HG03064 (cell line): Measurements from ENCODE around the gene PRKACB.
"Not testable (repeated sequence)": the region's sequence is repeated elsewhere in the genome, so short reads cannot be mapped to it uniquely, and the experiment has no call there.

ENCODE experiments used
- ATAC-seq: cut with Tn5 transposase; IDR thresholded peaks from one replicate; pipeline ENCODE4 v1.9.1; 2021; ENCODE audit warnings: low read depth; ENCODE audit not compliant: unreplicated experiment

Gene PRKACB

GRCh38 chr1:84214115-84214956 is 70.3 kb downstream of the PRKACB start:
- no peak for ATAC-seq

- no peak for ATAC-seq
Measured at GRCh38 chr1:84217239-84217638, 73.2 kb downstream of the PRKACB start.

GRCh38 chr1:84223751-84224432 is 79.8 kb downstream of the PRKACB start:
- ATAC-seq = no peak

- ATAC-seq = no peak
Measured at GRCh38 chr1:84224905-84225304, 80.8 kb downstream of the PRKACB start.

- no peak for ATAC-seq
Measured at GRCh38 chr1:84225646-84226045, 81.6 kb downstream of the PRKACB start.

- not testable (repeated sequence) for ATAC-seq
Measured at GRCh38 chr1:84232676-84233075, 88.6 kb downstream of the PRKACB start.

- no peak for ATAC-seq
Measured at GRCh38 chr1:84236256-84236655, 92.2 kb downstream of the PRKACB start.

- ATAC-seq = no peak
Measured at GRCh38 chr1:84242641-84243040, 98.6 kb downstream of the PRKACB start.

- ATAC-seq = no peak
Measured at GRCh38 chr1:84245563-84245962, 101.5 kb downstream of the PRKACB start.

GRCh38 chr1:84246213-84246612 is 102.1 kb downstream of the PRKACB start:
- no peak for ATAC-seq

- no peak for ATAC-seq
Measured at GRCh38 chr1:84247425-84248220, 103.6 kb downstream of the PRKACB start.

- no peak for ATAC-seq
Measured at GRCh38 chr1:84250668-84251067, 106.6 kb downstream of the PRKACB start.

- no peak for ATAC-seq
Measured at GRCh38 chr1:84253036-84253435, 109.0 kb downstream of the PRKACB start.

GRCh38 chr1:84253891-84254290 is 109.8 kb downstream of the PRKACB start:
- ATAC-seq = no peak

- no peak for ATAC-seq
Measured at GRCh38 chr1:84254703-84255238, 110.7 kb downstream of the PRKACB start.

GRCh38 chr1:84255582-84255981 is 111.5 kb downstream of the PRKACB start:
- ATAC-seq = no peak

GRCh38 chr1:84257617-84258016 is 113.5 kb downstream of the PRKACB start:
- ATAC-seq = no peak

- no peak for ATAC-seq
Measured at GRCh38 chr1:84259376-84259775, 115.3 kb downstream of the PRKACB start.

GRCh38 chr1:84259989-84260388 is 115.9 kb downstream of the PRKACB start:
- no peak for ATAC-seq

- ATAC-seq = no peak
Measured at GRCh38 chr1:84260852-84261518, 116.9 kb downstream of the PRKACB start.
